Measurements from ENCODE around the gene FANCL. TPM values are rescaled to one million over a fixed set of nuclear protein-coding genes. Genes with fewer than 3 reads are reported as not detected.

The FANCL gene
- total RNA-seq, 1 donor from 2014 or later: 23.3 TPM

DNA sequence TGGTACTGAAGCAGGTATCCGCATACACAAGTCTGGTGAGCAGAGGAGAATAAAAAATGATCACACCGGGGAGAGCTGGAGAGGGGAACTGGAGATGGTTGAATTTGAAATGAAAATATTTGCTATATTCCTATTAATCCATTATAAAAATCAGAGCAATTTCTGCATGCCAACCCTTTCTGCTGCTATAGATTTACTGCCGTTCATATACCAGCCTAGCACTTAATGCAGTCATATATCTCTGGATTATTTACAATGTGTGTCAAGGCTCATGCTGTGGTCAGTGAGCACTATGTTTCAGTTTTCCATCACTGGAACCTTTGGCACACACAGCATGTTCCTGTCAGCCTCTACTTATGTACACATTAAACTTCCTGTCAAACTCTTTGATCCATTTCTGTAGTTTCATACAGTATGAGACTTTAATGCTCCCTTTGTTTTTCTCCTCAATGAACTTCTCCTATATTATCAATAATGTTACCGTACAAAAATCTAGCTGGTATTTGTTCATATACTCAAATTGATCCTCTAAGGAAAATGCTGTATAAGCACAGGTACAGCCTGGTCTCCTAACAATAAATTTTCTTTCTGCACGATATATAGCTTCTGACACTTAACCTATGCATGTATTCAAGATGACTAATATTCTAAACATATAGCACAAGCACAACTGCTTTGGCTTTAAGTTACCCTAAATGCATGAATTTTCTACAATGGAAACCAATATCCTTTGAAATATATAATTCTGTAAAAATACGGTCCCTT is 36.7 kb downstream of the FANCL start:
- no peak for DNase-seq (ENCODE audit: extremely low spot score in 2 of 2)
- TF ChIP-seq, protein P1, sequence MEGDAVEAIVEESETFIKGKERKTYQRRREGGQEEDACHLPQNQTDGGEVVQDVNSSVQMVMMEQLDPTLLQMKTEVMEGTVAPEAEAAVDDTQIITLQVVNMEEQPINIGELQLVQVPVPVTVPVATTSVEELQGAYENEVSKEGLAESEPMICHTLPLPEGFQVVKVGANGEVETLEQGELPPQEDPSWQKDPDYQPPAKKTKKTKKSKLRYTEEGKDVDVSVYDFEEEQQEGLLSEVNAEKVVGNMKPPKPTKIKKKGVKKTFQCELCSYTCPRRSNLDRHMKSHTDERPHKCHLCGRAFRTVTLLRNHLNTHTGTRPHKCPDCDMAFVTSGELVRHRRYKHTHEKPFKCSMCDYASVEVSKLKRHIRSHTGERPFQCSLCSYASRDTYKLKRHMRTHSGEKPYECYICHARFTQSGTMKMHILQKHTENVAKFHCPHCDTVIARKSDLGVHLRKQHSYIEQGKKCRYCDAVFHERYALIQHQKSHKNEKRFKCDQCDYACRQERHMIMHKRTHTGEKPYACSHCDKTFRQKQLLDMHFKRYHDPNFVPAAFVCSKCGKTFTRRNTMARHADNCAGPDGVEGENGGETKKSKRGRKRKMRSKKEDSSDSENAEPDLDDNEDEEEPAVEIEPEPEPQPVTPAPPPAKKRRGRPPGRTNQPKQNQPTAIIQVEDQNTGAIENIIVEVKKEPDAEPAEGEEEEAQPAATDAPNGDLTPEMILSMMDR (IDR thresholded peaks at IDR 0.05): no peak
- no peak for TF ChIP-seq POLR2AphosphoS5 (IDR thresholded peaks at IDR 0.05; ENCODE audit: insufficient read depth in 1 of 2, low read depth in 1 of 2)
- TF ChIP-seq POLR2A (IDR thresholded peaks at IDR 0.05): no peak

DNA sequence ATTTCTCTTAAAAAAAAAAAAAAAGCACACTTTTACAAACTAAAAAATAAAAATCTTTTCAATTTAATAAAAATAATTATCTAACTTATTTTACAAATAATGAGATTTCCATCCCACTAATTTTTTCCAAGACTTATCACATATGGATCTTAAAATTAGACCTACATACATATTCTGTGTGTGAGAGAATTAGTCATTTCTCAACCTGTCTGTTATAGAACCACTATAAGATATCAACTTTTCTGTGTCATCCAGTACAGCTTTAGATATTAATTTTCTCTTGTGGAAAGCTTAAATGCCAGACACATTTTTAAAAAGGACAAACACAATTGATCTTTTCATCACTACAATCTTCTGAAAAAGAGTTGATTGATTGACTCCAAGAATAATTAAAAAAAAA is 38.1 kb downstream of the FANCL start:
- Histone ChIP-seq H3K9me3 (no peaks in the 10 kb centered on the region), H3K27ac (no peak overlapping the region), H3K36me3 (no peaks in the 10 kb centered on the region), H3K4me1 (peaks cover 3% of the 10 kb centered on the region), H3K27me3 (no peaks in the 10 kb centered on the region), H3K4me3 (no peak overlapping the region)
- intact Hi-C loops (cut with DNase I): no loop called here
- TF ChIP-seq, protein P1 (IDR thresholded peaks at IDR 0.05): no peak
- TF ChIP-seq POLR2AphosphoS5 (IDR thresholded peaks at IDR 0.05; ENCODE audit: insufficient read depth in 1 of 2, low read depth in 1 of 2) (no peak), POLR2A (IDR thresholded peaks at IDR 0.05) (no peak)
- no peak for DNase-seq (ENCODE audit: extremely low spot score in 2 of 2)

More for the DNA sequence above, 36.7 kb downstream of the FANCL start:
- Histone ChIP-seq H3K27me3 (no peaks in the 10 kb centered on the region), H3K27ac (no peak overlapping the region), H3K36me3 (no peaks in the 10 kb centered on the region), H3K9me3 (no peaks in the 10 kb centered on the region), H3K4me3 (no peak overlapping the region), H3K4me1 (peaks cover 3% of the 10 kb centered on the region)
- intact Hi-C loops (cut with DNase I): no loop called here

DNA sequence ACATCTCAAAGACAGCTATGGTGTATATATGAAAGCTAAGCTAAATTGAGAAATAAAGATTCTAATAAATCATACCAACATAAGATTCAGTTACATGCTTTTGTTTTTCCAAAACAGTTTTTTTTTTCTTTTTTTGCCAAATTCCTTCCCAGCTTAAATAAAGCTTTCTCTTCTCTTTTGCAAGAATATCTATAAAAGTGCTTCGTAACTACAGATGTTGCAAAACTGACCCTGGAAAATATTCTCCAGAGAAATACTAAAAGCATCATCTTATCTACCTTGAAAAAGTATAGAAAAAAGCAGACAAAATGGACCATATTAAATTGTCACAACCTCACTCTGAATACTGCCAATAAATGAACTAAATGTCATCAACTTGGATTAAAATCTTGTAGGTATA is 38.7 kb downstream of the FANCL start:
- DNase-seq (ENCODE audit: extremely low spot score in 2 of 2): no peak
- intact Hi-C loops (cut with DNase I): no loop called here
- no peaks in the 10 kb centered on the region for H3K27me3 ChIP-seq
- H3K36me3 ChIP-seq: no peaks in the 10 kb centered on the region
- no peak overlapping the region for H3K27ac ChIP-seq
- H3K4me1 ChIP-seq: peaks cover 3% of the 10 kb centered on the region
- no peak for TF ChIP-seq POLR2A (IDR thresholded peaks at IDR 0.05)
- TF ChIP-seq, protein P1 (IDR thresholded peaks at IDR 0.05): no peak
- no peak overlapping the region for H3K4me3 ChIP-seq
- no peaks in the 10 kb centered on the region for H3K9me3 ChIP-seq

DNA sequence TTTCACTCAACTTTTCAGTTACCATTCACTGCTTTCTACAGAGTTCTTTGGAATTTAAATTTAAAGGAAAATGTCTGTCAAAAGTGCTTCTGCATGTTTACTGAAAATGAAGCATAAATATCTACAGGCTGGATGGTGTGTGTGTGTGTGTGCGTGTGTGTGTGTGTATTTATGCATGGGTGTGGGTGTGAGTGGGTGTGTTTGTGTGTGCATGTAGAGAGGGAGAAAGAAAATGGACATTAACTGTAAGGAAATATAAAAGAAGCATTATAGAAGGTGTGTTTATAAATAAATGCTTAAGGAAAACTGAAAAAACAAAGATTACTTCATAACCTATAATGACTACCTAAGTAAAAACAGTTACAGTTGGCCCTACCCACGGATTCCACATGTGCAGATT is 43.2 kb downstream of the FANCL start:
- intact Hi-C loops (cut with DNase I): no loop called here
- TF ChIP-seq POLR2A (IDR thresholded peaks at IDR 0.05): no peak
- H3K4me3 ChIP-seq: no peak overlapping the region
- no peaks in the 10 kb centered on the region for H3K36me3 ChIP-seq
- no peak for DNase-seq (ENCODE audit: extremely low spot score in 2 of 2)
- no peaks in the 10 kb centered on the region for H3K9me3 ChIP-seq
- H3K27ac ChIP-seq: no peak overlapping the region
- no peaks in the 10 kb centered on the region for H3K4me1 ChIP-seq
- no peaks in the 10 kb centered on the region for H3K27me3 ChIP-seq

DNA sequence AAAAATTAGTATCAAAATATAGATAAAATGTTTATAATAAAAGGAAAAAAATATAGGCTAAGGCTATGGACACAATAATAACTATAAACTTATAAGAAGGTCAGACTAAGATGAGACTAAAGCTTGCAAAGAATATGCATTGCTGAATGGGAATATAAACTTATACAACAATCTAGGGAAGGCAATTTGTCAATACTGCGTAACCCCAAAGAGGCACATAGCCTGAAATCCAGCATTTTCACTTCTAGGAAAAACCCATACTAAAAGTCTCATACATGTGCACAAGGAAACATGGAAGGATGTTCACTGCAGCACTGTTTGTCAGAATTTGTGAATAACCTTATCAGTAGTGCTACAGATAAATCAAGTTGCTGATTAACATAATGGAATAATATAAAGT is 45.5 kb downstream of the FANCL start:
- H3K27me3 ChIP-seq: no peaks in the 10 kb centered on the region

More for the DNA sequence above, 45.5 kb downstream of the FANCL start:
- Histone ChIP-seq H3K27ac (no peak overlapping the region), H3K4me1 (no peaks in the 10 kb centered on the region), H3K36me3 (no peaks in the 10 kb centered on the region), H3K4me3 (no peak overlapping the region), H3K9me3 (no peaks in the 10 kb centered on the region)
- TF ChIP-seq POLR2A (IDR thresholded peaks at IDR 0.05) (no peak), POLR2AphosphoS5 (IDR thresholded peaks at IDR 0.05; ENCODE audit: insufficient read depth in 1 of 2, low read depth in 1 of 2) (no peak)
- TF ChIP-seq, protein P1 (IDR thresholded peaks at IDR 0.05): no peak
- intact Hi-C loops (cut with DNase I): no loop called here
- no peak for DNase-seq (ENCODE audit: extremely low spot score in 2 of 2)

Data from vagina (tissue), 2 donors.